Measurements from ENCODE around the gene MDGA2. TPM values are rescaled to one million over a fixed set of nuclear protein-coding genes. Genes with fewer than 3 reads are reported as not detected.

MDGA2 gene
- total and polyA plus RNA-seq, 2 of the 13 experiments (the other 11 are each of a cell fraction or from before 2014, with no cell fraction given) = not detected

- H3K36me3 ChIP-seq (replicated peaks in 1 of 2; ENCODE audit: control insufficient read depth in 1 of 2, insufficient read depth in 2 of 2, low read length in 2 of 2) = no peaks in the 10 kb centered on the region
- WGBS (ENCODE audit: low lambda C conversion rate) = 3% methylated on average over 3 of the region's 3 CpGs
- no peak overlapping the region for H3K9ac ChIP-seq (ENCODE audit: insufficient read depth, low read depth, low read length)
- CTCF ChIA-PET (ENCODE audit: low intra/inter-chr PET ratio, low total read pairs) = no interaction called here
- no peak overlapping the region for H3K27ac ChIP-seq (ENCODE audit: extremely low read length, insufficient read depth, low read length)
- no peaks in the 10 kb centered on the region for H3K9me3 ChIP-seq (ENCODE audit: low read length)
- no peak for FAIRE-seq
- no peaks in the 10 kb centered on the region for H4K20me1 ChIP-seq (ENCODE audit: insufficient read depth, low read length)
- H3K4me1 ChIP-seq (ENCODE audit: insufficient read depth, low read length) = no peaks in the 10 kb centered on the region
- DNase-seq (ENCODE audit: low spot score) = no peak
- no peak for ATAC-seq
- POLR2A ChIA-PET = no interaction called here
- intact Hi-C loops (cut with micrococcal nuclease; ENCODE audit: unreplicated experiment) (no loop called here), in situ Hi-C loops (cut with HindIII; ENCODE audit: extremely low pct_ligation_motif_present, low pct_unique_long_range_greater_than_20kb) (no loop called here)
- no peaks in the 10 kb centered on the region for H3K27me3 ChIP-seq (ENCODE audit: control insufficient read depth in 1 of 2, insufficient read depth in 2 of 2, low read length in 2 of 2)
- H3K79me2 ChIP-seq (ENCODE audit: insufficient read depth, low read length) = no peaks in the 10 kb centered on the region
- no TSS peak for BruUV-seq (replicated peaks)
- H3K4me2 ChIP-seq (ENCODE audit: low read depth, low read length) = no peak overlapping the region
- H2AFZ ChIP-seq (ENCODE audit: low read length) = no peak overlapping the region
- H3K4me3 ChIP-seq (replicated peaks in 1 of 3; ENCODE audit: insufficient read depth in 1 of 3, low read depth in 2 of 3, low read length in 3 of 3) = no peak overlapping the region
- TF ChIP-seq ZNF280B (CRISPR knock-in tag; IDR thresholded peaks at IDR 0.05; ENCODE audit: borderline replicate concordance) (no peak), SMAD1 (CRISPR knock-in tag; IDR thresholded peaks at IDR 0.05; ENCODE audit: borderline replicate concordance, low read depth) (no peak), SP140L (CRISPR knock-in tag; IDR thresholded peaks at IDR 0.05; ENCODE audit: borderline replicate concordance) (no peak), ZNF598 (CRISPR knock-in tag; IDR thresholded peaks at IDR 0.05; ENCODE audit: borderline replicate concordance) (no peak), ZSCAN29 (CRISPR knock-in tag; conservative IDR thresholded peaks at IDR 0.05) (no peak), ZNF577 (CRISPR knock-in tag; IDR thresholded peaks at IDR 0.05; ENCODE audit: borderline replicate concordance, low read depth) (no peak), ZNF766 (CRISPR knock-in tag; IDR thresholded peaks at IDR 0.05; ENCODE audit: borderline replicate concordance) (no peak), HNRNPL (IDR thresholded peaks at IDR 0.05; ENCODE audit: low read depth, low read length) (no peak), NR2F2 (IDR thresholded peaks at IDR 0.05; ENCODE audit: borderline replicate concordance, low read depth) (no peak), HCFC1 (IDR thresholded peaks at IDR 0.05; ENCODE audit: low read depth, low read length) (no peak), AKAP8 (CRISPR knock-in tag; IDR thresholded peaks at IDR 0.05) (no peak), ZNF652 (CRISPR knock-in tag; IDR thresholded peaks at IDR 0.05; ENCODE audit: borderline replicate concordance, low read depth) (no peak), ZNF30 (CRISPR knock-in tag; IDR thresholded peaks at IDR 0.05) (no peak)
- TF ChIP-seq, protein P1, sequence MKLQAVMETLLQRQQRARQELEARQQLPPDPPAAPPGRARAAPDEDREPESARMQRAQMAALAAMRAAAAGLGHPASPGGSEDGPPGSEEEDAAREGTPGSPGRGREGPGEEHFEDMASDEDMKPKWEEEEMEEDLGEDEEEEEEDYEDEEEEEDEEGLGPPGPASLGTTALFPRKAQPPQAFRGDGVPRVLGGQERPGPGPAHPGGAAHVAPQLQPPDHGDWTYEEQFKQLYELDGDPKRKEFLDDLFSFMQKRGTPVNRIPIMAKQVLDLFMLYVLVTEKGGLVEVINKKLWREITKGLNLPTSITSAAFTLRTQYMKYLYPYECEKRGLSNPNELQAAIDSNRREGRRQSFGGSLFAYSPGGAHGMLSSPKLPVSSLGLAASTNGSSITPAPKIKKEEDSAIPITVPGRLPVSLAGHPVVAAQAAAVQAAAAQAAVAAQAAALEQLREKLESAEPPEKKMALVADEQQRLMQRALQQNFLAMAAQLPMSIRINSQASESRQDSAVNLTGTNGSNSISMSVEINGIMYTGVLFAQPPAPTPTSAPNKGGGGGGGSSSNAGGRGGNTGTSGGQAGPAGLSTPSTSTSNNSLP (IDR thresholded peaks at IDR 0.05; ENCODE audit: low read depth, low read length) = no peak
- TF ChIP-seq, protein P2, sequence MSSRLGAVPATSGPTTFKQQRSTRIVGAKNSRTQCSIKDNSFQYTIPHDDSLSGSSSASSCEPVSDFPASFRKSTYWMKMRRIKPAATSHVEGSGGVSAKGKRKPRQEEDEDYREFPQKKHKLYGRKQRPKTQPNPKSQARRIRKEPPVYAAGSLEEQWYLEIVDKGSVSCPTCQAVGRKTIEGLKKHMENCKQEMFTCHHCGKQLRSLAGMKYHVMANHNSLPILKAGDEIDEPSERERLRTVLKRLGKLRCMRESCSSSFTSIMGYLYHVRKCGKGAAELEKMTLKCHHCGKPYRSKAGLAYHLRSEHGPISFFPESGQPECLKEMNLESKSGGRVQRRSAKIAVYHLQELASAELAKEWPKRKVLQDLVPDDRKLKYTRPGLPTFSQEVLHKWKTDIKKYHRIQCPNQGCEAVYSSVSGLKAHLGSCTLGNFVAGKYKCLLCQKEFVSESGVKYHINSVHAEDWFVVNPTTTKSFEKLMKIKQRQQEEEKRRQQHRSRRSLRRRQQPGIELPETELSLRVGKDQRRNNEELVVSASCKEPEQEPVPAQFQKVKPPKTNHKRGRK (CRISPR knock-in tag; IDR thresholded peaks at IDR 0.05) = no peak
- TF ChIP-seq, protein P3, sequence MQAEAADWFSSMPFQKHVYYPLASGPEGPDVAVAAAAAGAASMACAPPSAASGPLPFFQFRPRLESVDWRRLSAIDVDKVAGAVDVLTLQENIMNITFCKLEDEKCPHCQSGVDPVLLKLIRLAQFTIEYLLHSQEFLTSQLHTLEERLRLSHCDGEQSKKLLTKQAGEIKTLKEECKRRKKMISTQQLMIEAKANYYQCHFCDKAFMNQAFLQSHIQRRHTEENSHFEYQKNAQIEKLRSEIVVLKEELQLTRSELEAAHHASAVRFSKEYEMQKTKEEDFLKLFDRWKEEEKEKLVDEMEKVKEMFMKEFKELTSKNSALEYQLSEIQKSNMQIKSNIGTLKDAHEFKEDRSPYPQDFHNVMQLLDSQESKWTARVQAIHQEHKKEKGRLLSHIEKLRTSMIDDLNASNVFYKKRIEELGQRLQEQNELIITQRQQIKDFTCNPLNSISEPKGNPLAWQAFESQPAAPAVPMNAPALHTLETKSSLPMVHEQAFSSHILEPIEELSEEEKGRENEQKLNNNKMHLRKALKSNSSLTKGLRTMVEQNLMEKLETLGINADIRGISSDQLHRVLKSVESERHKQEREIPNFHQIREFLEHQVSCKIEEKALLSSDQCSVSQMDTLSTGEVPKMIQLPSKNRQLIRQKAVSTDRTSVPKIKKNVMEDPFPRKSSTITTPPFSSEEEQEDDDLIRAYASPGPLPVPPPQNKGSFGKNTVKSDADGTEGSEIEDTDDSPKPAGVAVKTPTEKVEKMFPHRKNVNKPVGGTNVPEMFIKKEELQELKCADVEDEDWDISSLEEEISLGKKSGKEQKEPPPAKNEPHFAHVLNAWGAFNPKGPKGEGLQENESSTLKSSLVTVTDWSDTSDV (CRISPR knock-in tag; IDR thresholded peaks at IDR 0.05) = no peak
Observed at GRCh38 chr14:47207617-47208016, 467.8 kb downstream of the MDGA2 start.

Data from HepG2 (cell line).